Right atrium auricular region (tissue), 2 donors: ENCODE measurements around the gene TEX22. TPM values are rescaled to one million over a fixed set of nuclear protein-coding genes. Genes with fewer than 3 reads are reported as not detected.

Experiments used
- DNase-seq: peaks from one replicate; pipeline ENCODE4 v3.0.0-alpha.2; 2019; ENCODE audit warnings: low spot score
- H3K27ac ChIP-seq, 2 donors: fragments of 200-600 bp; sonication (generic); 1 replicate in 1 of 2; 2 replicates in 1 of 2; pipeline ENCODE4 v1.5.1; 2016 to 2019
- H3K27me3 ChIP-seq, 2 donors: fragments of 200-600 bp; sonication (generic); one replicate each; pipeline versions ENCODE4 v1.5.1 to v1.6.0; 2017 to 2019
- H3K36me3 ChIP-seq: fragments of 200-600 bp; sonication (generic); one replicate; pipeline ENCODE4 v1.5.1; 2016
- H3K4me1 ChIP-seq, 2 donors: fragments of 200-600 bp; sonication (generic); one replicate each; pipeline versions ENCODE4 v1.5.1 to v1.6.0; 2017 to 2019
- H3K4me3 ChIP-seq, 2 donors: fragments of 200-600 bp; sonication (generic); 1 replicate in 1 of 2; 2 replicates in 1 of 2; pipeline ENCODE4 v1.5.1; 2017 to 2019; ENCODE audit warnings: mild to moderate bottlenecking in 1 of 2, moderate library complexity in 1 of 2
- H3K9me3 ChIP-seq, 2 donors: fragments of 200-600 bp; sonication (generic); one replicate each; pipeline ENCODE4 v1.5.1; 2019
- total RNA-seq, 2 donors: library from RNA; depleted of rRNA; stranded (reverse); fragments of >200 nt; gene quantifications; one replicate each; pipeline ENCODE4 v1.1.0, GENCODE V29; 2016
- TF ChIP-seq, protein P1 (sequence below), 2 donors: fragments of 200-600 bp; sonication (generic); IDR thresholded peaks; one replicate each; pipeline ENCODE4 v1.5.1; 2019; ENCODE audit warnings: antibody characterized with exemption in 2 of 2

TEX22 gene
- total RNA-seq, 2 donors from 2014 or later: 0.16 TPM; not detected in 1

DNA sequence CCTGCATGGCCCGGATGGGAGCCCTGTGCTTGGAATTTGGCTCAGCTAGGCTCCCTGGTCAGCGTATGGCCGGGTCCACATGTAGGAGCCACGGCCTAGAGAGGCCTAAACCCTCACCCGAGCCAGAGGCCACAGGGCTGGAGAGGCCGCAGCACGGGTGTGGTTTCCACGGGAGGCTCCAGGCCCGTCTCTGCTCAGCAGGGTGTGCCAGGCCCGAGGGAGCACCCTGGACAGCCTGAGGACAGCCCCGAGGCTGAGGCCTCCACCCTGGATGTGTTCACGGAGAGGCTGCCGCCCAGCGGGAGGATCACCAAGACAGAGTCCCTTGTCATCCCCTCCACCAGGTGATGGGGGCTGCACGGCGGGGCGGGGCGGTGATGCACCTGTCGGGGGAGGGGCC, 17.6 kb upstream of the TEX22 start:
- H3K27ac ChIP-seq: no peak overlapping the region
- no peaks in the 10 kb centered on the region for H3K27me3 ChIP-seq
- TF ChIP-seq, protein P1, sequence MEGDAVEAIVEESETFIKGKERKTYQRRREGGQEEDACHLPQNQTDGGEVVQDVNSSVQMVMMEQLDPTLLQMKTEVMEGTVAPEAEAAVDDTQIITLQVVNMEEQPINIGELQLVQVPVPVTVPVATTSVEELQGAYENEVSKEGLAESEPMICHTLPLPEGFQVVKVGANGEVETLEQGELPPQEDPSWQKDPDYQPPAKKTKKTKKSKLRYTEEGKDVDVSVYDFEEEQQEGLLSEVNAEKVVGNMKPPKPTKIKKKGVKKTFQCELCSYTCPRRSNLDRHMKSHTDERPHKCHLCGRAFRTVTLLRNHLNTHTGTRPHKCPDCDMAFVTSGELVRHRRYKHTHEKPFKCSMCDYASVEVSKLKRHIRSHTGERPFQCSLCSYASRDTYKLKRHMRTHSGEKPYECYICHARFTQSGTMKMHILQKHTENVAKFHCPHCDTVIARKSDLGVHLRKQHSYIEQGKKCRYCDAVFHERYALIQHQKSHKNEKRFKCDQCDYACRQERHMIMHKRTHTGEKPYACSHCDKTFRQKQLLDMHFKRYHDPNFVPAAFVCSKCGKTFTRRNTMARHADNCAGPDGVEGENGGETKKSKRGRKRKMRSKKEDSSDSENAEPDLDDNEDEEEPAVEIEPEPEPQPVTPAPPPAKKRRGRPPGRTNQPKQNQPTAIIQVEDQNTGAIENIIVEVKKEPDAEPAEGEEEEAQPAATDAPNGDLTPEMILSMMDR (IDR thresholded peaks at IDR 0.05): no peak
- H3K4me1 ChIP-seq: no peaks in the 10 kb centered on the region
- no peak for DNase-seq
- H3K36me3 ChIP-seq: peaks cover 42% of the 10 kb centered on the region
- H3K9me3 ChIP-seq: no peaks in the 10 kb centered on the region
- H3K4me3 ChIP-seq: no peak overlapping the region

DNA sequence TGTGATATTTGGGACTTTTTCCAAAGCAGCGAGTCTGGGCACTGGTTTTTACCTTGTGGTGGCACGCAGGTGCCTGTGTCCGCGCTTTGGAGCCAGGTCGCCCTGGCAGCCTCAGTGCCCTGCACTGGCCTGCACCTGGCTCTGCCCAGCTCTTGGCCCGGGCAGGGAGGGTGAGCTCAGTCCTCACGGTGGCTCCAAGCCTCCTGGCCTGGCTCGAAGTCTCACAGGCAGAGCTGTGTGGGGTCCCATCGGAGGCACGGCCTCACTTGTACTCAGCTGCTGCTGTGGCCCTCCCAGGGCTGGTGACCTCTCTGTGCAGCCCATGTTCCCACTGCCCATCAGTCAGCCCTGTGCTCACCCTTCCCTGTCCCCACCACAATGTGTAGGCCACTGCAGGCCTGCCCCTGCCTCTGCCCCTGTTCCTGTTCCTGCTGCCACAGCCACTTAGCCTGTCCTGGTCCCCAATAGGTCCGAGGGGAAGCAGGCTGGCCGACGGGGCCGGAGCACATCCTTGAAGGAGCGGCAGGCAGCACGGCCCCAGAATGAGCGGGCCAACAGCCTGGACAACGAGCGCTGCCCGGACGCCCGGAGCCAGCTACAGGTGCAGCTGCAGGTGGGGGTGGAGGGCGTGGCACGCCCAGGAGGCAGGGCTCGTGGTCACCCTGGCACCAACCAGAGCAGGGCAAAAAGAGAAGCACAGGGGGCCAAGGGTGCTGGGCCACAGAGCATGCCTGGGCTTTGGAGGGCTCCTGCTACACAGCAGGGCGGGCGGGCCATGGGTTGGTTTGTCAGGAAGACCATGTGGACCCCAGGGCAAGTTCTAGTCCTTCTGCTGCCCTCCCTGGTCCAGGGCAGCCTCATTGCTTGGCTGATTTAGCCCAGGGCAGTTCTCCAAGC, 16.6 kb upstream of the TEX22 start:
- TF ChIP-seq, protein P1 (IDR thresholded peaks at IDR 0.05): no peak
- Histone ChIP-seq H3K9me3 (no peaks in the 10 kb centered on the region), H3K27ac (no peak overlapping the region), H3K36me3 (peaks cover 42% of the 10 kb centered on the region), H3K27me3 (no peaks in the 10 kb centered on the region), H3K4me1 (no peaks in the 10 kb centered on the region), H3K4me3 (no peak overlapping the region)
- DNase-seq: no peak

DNA sequence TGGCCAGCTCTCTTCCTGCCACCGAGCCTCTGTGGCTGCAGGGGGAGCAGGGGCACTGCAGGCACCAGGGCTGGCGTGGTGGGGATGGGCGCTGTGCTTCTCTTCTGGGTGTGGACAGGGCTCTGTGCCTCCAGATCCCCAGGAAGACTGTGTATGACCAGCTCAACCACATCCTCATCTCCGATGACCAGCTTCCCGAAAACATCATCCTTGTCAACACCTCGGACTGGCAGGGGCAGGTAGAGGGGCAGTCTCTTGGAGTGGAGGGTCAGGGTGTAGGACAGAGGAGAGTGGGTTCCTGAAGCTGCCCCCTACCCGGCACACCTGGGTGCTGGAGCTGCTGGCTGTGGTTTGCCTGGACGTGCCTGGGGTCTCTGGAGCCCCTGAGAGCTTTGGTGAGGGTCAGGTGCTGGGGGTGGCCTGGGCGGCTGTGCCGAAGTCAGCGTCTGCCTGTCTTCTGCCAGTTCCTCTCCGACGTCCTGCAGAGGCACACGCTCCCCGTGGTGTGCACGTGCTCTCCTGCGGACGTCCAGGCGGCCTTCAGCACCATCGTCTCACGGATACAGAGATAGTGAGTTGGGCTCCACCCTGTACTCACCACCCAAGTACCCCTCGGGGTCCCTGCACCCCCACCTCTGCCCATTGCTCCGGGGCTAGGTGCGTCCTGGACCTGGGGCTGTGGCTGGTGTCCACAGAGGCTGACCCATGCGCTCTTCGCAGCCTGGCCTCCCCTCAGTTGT, 15.8 kb upstream of the TEX22 start:
- H3K9me3 ChIP-seq: no peaks in the 10 kb centered on the region
- H3K36me3 ChIP-seq: peaks cover 42% of the 10 kb centered on the region
- no peaks in the 10 kb centered on the region for H3K27me3 ChIP-seq
- no peaks in the 10 kb centered on the region for H3K4me1 ChIP-seq
- TF ChIP-seq, protein P1 (IDR thresholded peaks at IDR 0.05): no peak
- no peak overlapping the region for H3K4me3 ChIP-seq
- H3K27ac ChIP-seq: no peak overlapping the region
- DNase-seq: no peak

DNA sequence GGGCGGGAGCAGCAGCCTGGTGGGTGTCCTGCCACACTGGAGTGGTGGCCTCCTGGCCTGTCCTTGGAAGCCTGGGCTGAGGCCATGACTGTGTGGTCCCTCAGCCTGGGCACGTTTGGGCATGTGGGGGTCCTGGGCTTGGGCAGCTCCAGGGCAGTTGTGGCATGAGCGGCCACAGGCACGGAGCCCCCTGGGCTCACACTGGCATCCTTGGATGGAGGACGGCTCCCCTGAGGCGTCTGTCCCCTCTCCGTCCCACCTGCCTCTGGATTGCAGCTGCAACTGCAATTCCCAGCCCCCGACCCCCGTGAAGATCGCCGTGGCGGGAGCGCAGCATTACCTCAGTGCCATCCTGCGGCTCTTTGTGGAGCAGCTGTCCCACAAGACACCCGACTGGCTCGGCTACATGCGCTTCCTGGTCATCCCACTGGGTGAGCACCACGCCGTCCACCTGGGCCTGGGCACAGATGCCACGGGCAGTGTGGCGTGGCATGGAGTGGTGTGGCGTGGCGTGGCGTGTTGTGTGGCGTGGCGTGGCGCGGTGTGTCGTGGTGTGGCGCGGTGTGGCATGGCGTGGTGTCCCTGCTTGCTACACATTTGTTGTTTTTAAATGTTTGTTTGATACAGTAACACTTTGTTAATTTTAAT, 15.1 kb upstream of the TEX22 start:
- H3K27me3 ChIP-seq: no peaks in the 10 kb centered on the region
- TF ChIP-seq, protein P1 (IDR thresholded peaks at IDR 0.05): no peak
- no peak overlapping the region for H3K27ac ChIP-seq
- H3K4me3 ChIP-seq: no peak overlapping the region
- no peaks in the 10 kb centered on the region for H3K4me1 ChIP-seq
- H3K9me3 ChIP-seq: no peaks in the 10 kb centered on the region
- DNase-seq: no peak
- peaks cover 42% of the 10 kb centered on the region for H3K36me3 ChIP-seq

DNA sequence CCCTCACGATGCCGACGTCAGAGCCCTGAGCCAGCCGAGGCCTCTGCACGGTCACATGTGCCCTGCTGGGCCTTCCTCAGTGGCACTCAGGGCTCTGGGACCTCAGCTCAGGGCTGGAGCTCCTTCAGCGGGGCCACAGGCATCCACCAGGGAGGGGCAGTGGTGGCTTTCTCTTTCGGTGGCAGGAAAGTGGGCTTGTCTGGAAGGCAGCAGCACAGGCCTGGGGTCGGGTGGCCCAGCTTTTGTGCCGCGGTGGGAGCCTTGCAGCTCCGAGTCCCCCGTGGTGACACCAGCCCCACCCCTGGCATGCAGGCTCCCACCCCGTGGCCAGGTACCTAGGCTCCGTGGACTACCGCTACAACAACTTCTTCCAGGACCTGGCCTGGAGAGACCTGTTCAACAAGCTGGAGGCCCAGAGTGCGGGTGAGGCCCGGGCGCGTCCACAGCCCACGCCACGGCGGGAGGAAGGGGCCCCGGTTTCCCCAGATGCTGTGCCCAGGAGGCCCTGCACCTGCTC, 14.2 kb upstream of the TEX22 start:
- Histone ChIP-seq H3K27ac (no peak overlapping the region), H3K9me3 (no peaks in the 10 kb centered on the region), H3K4me3 (no peak overlapping the region), H3K4me1 (no peaks in the 10 kb centered on the region), H3K27me3 (no peaks in the 10 kb centered on the region), H3K36me3 (peaks cover 42% of the 10 kb centered on the region)
- no peak for DNase-seq
- TF ChIP-seq, protein P1 (IDR thresholded peaks at IDR 0.05): no peak
